ENCODE measurements around the gene SARS1.

SARS1 gene

DNA sequence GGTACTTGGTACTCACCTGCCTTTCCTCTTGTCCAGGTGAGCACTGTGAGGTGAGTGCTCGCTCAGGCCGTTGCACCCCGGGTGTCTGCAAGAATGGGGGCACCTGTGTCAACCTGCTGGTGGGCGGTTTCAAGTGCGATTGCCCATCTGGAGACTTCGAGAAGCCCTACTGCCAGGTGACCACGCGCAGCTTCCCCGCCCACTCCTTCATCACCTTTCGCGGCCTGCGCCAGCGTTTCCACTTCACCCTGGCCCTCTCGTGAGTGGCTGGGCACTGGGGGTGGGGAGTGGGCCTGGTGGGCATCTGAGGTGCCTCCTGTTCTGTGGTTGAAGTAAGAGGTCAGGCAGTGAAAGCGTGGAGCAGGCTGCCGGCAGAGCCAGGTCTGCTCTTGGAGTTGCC is 47.3 kb downstream of the SARS1 start:
- Histone ChIP-seq H3K23ac (ENCODE audit: low read length) (no peak overlapping the region), H3K27ac (ENCODE audit: low read depth, low read length) (no peak overlapping the region), H3K27me3 (ENCODE audit: insufficient read depth, low read length, poor library complexity) (no peaks in the 10 kb centered on the region), H3K79me1 (ENCODE audit: low read length) (no peaks in the 10 kb centered on the region), H4K5ac (ENCODE audit: low read length) (no peak overlapping the region), H3K18ac (ENCODE audit: low read length) (no peak overlapping the region), H3K36me3 (ENCODE audit: control insufficient read depth, insufficient read depth, low read length) (no peaks in the 10 kb centered on the region), H3K4me2 (ENCODE audit: low read length) (no peak overlapping the region), H3K4me1 (ENCODE audit: control insufficient read depth, low read depth, low read length) (no peaks in the 10 kb centered on the region), H2BK15ac (replicated peaks; ENCODE audit: low read depth) (no peak overlapping the region), H3K4ac (ENCODE audit: low read depth, low read length) (no peak overlapping the region), H2AK5ac (ENCODE audit: low read length) (no peak overlapping the region), H2BK5ac (ENCODE audit: low read length) (no peak overlapping the region), H3K79me2 (ENCODE audit: control insufficient read depth, insufficient read depth, low read length) (no peaks in the 10 kb centered on the region), H3K9ac (ENCODE audit: low read length) (no peak overlapping the region), H4K8ac (ENCODE audit: low read depth, low read length) (no peak overlapping the region), H3K4me3 (ENCODE audit: low read length) (no peak overlapping the region), H2BK120ac (ENCODE audit: low read depth, low read length) (no peak overlapping the region), H3K56ac (ENCODE audit: low read length) (no peak overlapping the region)
- no CpG with 5 or more reads among the region's 16 CpGs for WGBS (ENCODE audit: extremely low coverage, insufficient coverage, low lambda C conversion rate)
- no peak for DNase-seq

DNA sequence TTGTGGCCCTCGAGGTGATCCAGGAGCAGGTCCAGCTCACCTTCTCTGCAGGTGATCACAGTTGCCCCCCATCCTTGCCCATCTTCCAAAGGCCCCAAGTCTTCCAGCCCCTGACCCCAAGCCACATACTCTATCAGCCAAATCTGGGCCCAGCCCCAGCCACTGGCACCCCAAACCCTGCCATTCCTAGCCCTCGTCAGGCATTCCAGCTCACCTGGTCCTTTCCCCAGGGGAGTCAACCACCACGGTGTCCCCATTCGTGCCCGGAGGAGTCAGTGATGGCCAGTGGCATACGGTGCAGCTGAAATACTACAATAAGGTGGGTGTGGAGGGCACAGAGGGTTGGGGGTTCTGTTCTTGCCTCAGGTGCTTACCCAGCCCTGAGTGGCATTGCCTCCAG is 47.9 kb downstream of the SARS1 start:
- DNase-seq = no peak
- no peaks in the 10 kb centered on the region for H3K79me2 ChIP-seq (ENCODE audit: control insufficient read depth, insufficient read depth, low read length)
- H3K4ac ChIP-seq (ENCODE audit: low read depth, low read length) = no peak overlapping the region
- H3K56ac ChIP-seq (ENCODE audit: low read length) = no peak overlapping the region
- H2BK15ac ChIP-seq (replicated peaks; ENCODE audit: low read depth) = no peak overlapping the region
- H3K36me3 ChIP-seq (ENCODE audit: control insufficient read depth, insufficient read depth, low read length) = no peaks in the 10 kb centered on the region
- H3K23ac ChIP-seq (ENCODE audit: low read length) = no peak overlapping the region
- H3K18ac ChIP-seq (ENCODE audit: low read length) = no peak overlapping the region
- H4K8ac ChIP-seq (ENCODE audit: low read depth, low read length) = no peak overlapping the region
- H3K4me3 ChIP-seq (ENCODE audit: low read length) = no peak overlapping the region
- H4K5ac ChIP-seq (ENCODE audit: low read length) = no peak overlapping the region
- H2BK5ac ChIP-seq (ENCODE audit: low read length) = no peak overlapping the region
- H3K79me1 ChIP-seq (ENCODE audit: low read length) = no peaks in the 10 kb centered on the region
- H3K27me3 ChIP-seq (ENCODE audit: insufficient read depth, low read length, poor library complexity) = no peaks in the 10 kb centered on the region
- H2BK120ac ChIP-seq (ENCODE audit: low read depth, low read length) = no peak overlapping the region
- H3K9ac ChIP-seq (ENCODE audit: low read length) = no peak overlapping the region
- no CpG with 5 or more reads among the region's 6 CpGs for WGBS (ENCODE audit: extremely low coverage, insufficient coverage, low lambda C conversion rate)
- no peak overlapping the region for H3K4me2 ChIP-seq (ENCODE audit: low read length)
- H3K4me1 ChIP-seq (ENCODE audit: control insufficient read depth, low read depth, low read length) = no peaks in the 10 kb centered on the region
- H3K27ac ChIP-seq (ENCODE audit: low read depth, low read length) = no peak overlapping the region
- H2AK5ac ChIP-seq (ENCODE audit: low read length) = no peak overlapping the region

DNA sequence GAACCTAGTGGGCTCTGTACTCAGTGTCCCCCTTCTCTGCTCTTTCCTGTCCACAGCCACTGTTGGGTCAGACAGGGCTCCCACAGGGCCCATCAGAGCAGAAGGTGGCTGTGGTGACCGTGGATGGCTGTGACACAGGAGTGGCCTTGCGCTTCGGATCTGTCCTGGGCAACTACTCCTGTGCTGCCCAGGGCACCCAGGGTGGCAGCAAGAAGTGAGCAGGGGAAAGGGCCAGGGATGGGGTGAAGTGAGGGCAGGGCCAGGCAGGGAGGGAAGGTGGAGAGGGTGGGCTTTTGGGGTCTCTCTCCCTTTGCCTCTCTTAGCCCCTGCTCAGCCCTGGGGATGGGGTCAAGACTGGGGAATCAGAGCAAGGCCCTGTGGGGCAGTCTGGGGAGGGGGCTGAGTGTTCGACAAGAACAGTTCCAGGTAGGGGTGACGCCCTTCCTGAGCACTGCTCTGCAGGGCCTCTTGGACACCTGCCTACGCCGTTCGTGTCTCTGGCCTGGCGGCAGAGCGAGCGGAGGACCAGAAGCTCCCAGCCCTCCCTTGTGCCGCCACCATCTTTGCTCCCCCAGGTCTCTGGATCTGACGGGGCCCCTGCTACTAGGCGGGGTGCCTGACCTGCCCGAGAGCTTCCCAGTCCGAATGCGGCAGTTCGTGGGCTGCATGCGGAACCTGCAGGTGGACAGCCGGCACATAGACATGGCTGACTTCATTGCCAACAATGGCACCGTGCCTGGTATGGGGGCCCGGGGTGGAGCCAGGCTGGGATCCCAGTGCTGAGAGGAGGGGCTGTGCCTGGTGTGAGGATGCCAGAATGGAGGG is 48.7 kb downstream of the SARS1 start:
- H3K79me2 ChIP-seq (ENCODE audit: control insufficient read depth, insufficient read depth, low read length) = no peaks in the 10 kb centered on the region
- no peak overlapping the region for H4K8ac ChIP-seq (ENCODE audit: low read depth, low read length)
- no peak overlapping the region for H3K18ac ChIP-seq (ENCODE audit: low read length)
- no peak overlapping the region for H2AK5ac ChIP-seq (ENCODE audit: low read length)
- no peak for DNase-seq
- no peak overlapping the region for H3K27ac ChIP-seq (ENCODE audit: low read depth, low read length)
- WGBS (ENCODE audit: extremely low coverage, insufficient coverage, low lambda C conversion rate) = no CpG with 5 or more reads among the region's 22 CpGs
- H3K4ac ChIP-seq (ENCODE audit: low read depth, low read length) = no peak overlapping the region
- H3K56ac ChIP-seq (ENCODE audit: low read length) = no peak overlapping the region
- H3K23ac ChIP-seq (ENCODE audit: low read length) = no peak overlapping the region
- no peaks in the 10 kb centered on the region for H3K36me3 ChIP-seq (ENCODE audit: control insufficient read depth, insufficient read depth, low read length)
- H3K4me1 ChIP-seq (ENCODE audit: control insufficient read depth, low read depth, low read length) = no peaks in the 10 kb centered on the region
- H3K4me2 ChIP-seq (ENCODE audit: low read length) = no peak overlapping the region
- H3K27me3 ChIP-seq (ENCODE audit: insufficient read depth, low read length, poor library complexity) = no peaks in the 10 kb centered on the region
- no peak overlapping the region for H2BK120ac ChIP-seq (ENCODE audit: low read depth, low read length)
- H2BK15ac ChIP-seq (replicated peaks; ENCODE audit: low read depth) = no peak overlapping the region
- H2BK5ac ChIP-seq (ENCODE audit: low read length) = no peak overlapping the region
- no peak overlapping the region for H4K5ac ChIP-seq (ENCODE audit: low read length)
- no peak overlapping the region for H3K4me3 ChIP-seq (ENCODE audit: low read length)
- no peak overlapping the region for H3K9ac ChIP-seq (ENCODE audit: low read length)
- H3K79me1 ChIP-seq (ENCODE audit: low read length) = no peaks in the 10 kb centered on the region

DNA sequence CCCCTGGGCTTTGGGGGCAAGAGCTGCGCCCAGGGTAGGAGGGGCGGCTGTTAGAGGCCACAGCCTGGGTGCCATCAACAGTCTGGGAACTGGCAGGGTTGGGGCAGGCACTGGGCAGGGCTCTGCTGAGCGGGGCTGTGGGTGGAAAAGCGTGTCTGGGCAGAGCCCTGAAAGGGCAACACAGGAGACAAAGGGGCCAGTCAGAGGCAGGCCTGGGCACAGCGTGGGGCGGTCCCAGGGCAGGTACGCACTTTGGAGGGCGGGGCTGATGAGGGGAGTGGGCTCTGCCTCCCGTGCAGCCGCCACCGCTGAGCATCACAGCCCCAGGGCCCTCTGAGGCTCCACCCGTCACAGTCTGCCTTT is 49.5 kb downstream of the SARS1 start:
- H3K4me3 ChIP-seq (ENCODE audit: low read length) = no peak overlapping the region
- H2BK15ac ChIP-seq (replicated peaks; ENCODE audit: low read depth) = no peak overlapping the region
- H4K8ac ChIP-seq (ENCODE audit: low read depth, low read length) = no peak overlapping the region
- no peak overlapping the region for H3K9ac ChIP-seq (ENCODE audit: low read length)
- DNase-seq = no peak
- H3K27ac ChIP-seq (ENCODE audit: low read depth, low read length) = no peak overlapping the region
- no peaks in the 10 kb centered on the region for H3K79me2 ChIP-seq (ENCODE audit: control insufficient read depth, insufficient read depth, low read length)
- no peaks in the 10 kb centered on the region for H3K79me1 ChIP-seq (ENCODE audit: low read length)
- no peak overlapping the region for H3K4ac ChIP-seq (ENCODE audit: low read depth, low read length)
- no peak overlapping the region for H2BK120ac ChIP-seq (ENCODE audit: low read depth, low read length)
- H3K4me2 ChIP-seq (ENCODE audit: low read length) = no peak overlapping the region
- H3K27me3 ChIP-seq (ENCODE audit: insufficient read depth, low read length, poor library complexity) = no peaks in the 10 kb centered on the region
- H4K5ac ChIP-seq (ENCODE audit: low read length) = no peak overlapping the region
- WGBS (ENCODE audit: extremely low coverage, insufficient coverage, low lambda C conversion rate) = no CpG with 5 or more reads among the region's 12 CpGs
- H3K18ac ChIP-seq (ENCODE audit: low read length) = no peak overlapping the region
- H3K36me3 ChIP-seq (ENCODE audit: control insufficient read depth, insufficient read depth, low read length) = no peaks in the 10 kb centered on the region
- no peaks in the 10 kb centered on the region for H3K4me1 ChIP-seq (ENCODE audit: control insufficient read depth, low read depth, low read length)
- no peak overlapping the region for H2AK5ac ChIP-seq (ENCODE audit: low read length)
- no peak overlapping the region for H3K23ac ChIP-seq (ENCODE audit: low read length)
- H3K56ac ChIP-seq (ENCODE audit: low read length) = no peak overlapping the region
- no peak overlapping the region for H2BK5ac ChIP-seq (ENCODE audit: low read length)

DNA sequence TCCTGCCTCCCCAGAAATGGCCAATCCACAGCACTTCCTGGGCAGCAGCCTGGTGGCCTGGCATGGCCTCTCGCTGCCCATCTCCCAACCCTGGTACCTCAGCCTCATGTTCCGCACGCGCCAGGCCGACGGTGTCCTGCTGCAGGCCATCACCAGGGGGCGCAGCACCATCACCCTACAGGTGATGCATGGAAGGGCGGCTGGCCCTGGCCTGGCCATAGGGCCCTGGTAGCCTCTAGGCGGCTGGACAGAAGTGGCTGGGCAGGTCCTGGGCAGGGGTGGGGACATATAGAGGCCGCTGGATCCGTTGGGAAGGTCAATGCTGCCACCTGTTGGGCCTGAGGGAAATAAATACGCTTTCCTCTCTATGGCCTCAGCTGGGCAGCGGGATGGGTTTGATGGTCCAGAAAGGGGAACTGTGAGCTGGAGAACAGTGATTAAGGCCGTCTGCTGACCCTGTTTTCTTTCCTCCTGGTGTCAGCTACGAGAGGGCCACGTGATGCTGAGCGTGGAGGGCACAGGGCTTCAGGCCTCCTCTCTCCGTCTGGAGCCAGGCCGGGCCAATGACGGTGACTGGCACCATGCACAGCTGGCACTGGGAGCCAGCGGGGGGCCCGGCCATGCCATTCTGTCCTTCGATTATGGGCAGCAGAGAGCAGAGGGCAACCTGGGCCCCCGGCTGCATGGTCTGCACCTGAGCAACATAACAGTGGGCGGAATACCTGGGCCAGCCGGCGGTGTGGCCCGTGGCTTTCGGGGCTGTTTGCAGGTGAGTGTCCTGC is 50.1 kb downstream of the SARS1 start:
- Histone ChIP-seq H3K27ac (ENCODE audit: low read depth, low read length) (no peak overlapping the region), H3K79me2 (ENCODE audit: control insufficient read depth, insufficient read depth, low read length) (no peaks in the 10 kb centered on the region), H2AK5ac (ENCODE audit: low read length) (no peak overlapping the region), H2BK120ac (ENCODE audit: low read depth, low read length) (no peak overlapping the region), H3K23ac (ENCODE audit: low read length) (no peak overlapping the region), H3K4ac (ENCODE audit: low read depth, low read length) (no peak overlapping the region), H4K8ac (ENCODE audit: low read depth, low read length) (no peak overlapping the region), H2BK15ac (replicated peaks; ENCODE audit: low read depth) (no peak overlapping the region), H3K36me3 (ENCODE audit: control insufficient read depth, insufficient read depth, low read length) (no peaks in the 10 kb centered on the region), H3K4me1 (ENCODE audit: control insufficient read depth, low read depth, low read length) (no peaks in the 10 kb centered on the region), H3K9ac (ENCODE audit: low read length) (no peak overlapping the region), H3K18ac (ENCODE audit: low read length) (no peak overlapping the region), H4K5ac (ENCODE audit: low read length) (no peak overlapping the region), H3K4me3 (ENCODE audit: low read length) (no peak overlapping the region), H3K4me2 (ENCODE audit: low read length) (no peak overlapping the region), H3K79me1 (ENCODE audit: low read length) (no peaks in the 10 kb centered on the region), H2BK5ac (ENCODE audit: low read length) (no peak overlapping the region), H3K27me3 (ENCODE audit: insufficient read depth, low read length, poor library complexity) (no peaks in the 10 kb centered on the region), H3K56ac (ENCODE audit: low read length) (no peak overlapping the region)
- peak; percentile 98 for DNase-seq
- no CpG with 5 or more reads among the region's 29 CpGs for WGBS (ENCODE audit: extremely low coverage, insufficient coverage, low lambda C conversion rate)

Measured in mesendoderm (in vitro differentiated cells).